OCI-LY3 (cell line): Measurements from ENCODE around the gene EFCAB6.

ENCODE experiments used
- H2AFZ ChIP-seq: fragments of 200-600, 300-600 bp; shearing (Covaris generic); 2 replicates; pipeline ENCODE4 v1.6.0; 2014; ENCODE audit warnings: antibody characterized with exemption, low read depth, low read length
- H3K27ac ChIP-seq: fragments of 200-600, 300-600 bp; sonication (generic); 2 replicates; pipeline ENCODE4 v1.5.1; 2014; ENCODE audit warnings: mild to moderate bottlenecking, low read length, moderate library complexity, mixed read lengths
- H3K27me3 ChIP-seq: fragments of 200-600, 300-600 bp; sonication (generic); 2 replicates; pipeline ENCODE4 v1.6.1; 2014; ENCODE audit warnings: low read depth, low read length, mixed read lengths
- H3K36me3 ChIP-seq: fragments of 200-600, 300-600 bp; sonication (generic); replicated peaks from 2 replicates; pipeline ENCODE3; 2014; ENCODE audit warnings: low read depth, low read length, mixed read lengths
- H3K4me1 ChIP-seq: fragments of 300-600, 200-600 bp; sonication (generic); 2 replicates; pipeline ENCODE4 v1.6.1; 2014; ENCODE audit warnings: low read length, mixed read lengths
- H3K4me2 ChIP-seq: fragments of 200-600, 300-600 bp; sonication (generic); 2 replicates; pipeline ENCODE4 v1.6.1; 2014; ENCODE audit warnings: low read length, mixed read lengths
- H3K4me3 ChIP-seq: fragments of 300-600, 200-600 bp; sonication (generic); 2 replicates; pipeline ENCODE4 v1.5.1; 2014; ENCODE audit warnings: antibody characterized with exemption, mild to moderate bottlenecking, low read length, moderate library complexity
- H3K79me2 ChIP-seq: fragments of 300-600, 200-600 bp; shearing (Covaris generic); 2 replicates; pipeline ENCODE4 v1.6.1; 2014; ENCODE audit warnings: mild to moderate bottlenecking, low read length, mixed read lengths
- H3K9ac ChIP-seq: fragments of 300-600, 200-600 bp; shearing (Covaris generic); 2 replicates; pipeline ENCODE4 v1.6.0; 2014; ENCODE audit warnings: mild to moderate bottlenecking, low read length, moderate library complexity
- H3K9me3 ChIP-seq: fragments of 200-600, 300-600 bp; shearing (Covaris generic); 2 replicates; pipeline ENCODE4 v1.6.1; 2014; ENCODE audit warnings: low read length, mixed read lengths; ENCODE audit not compliant: insufficient read depth
- H4K20me1 ChIP-seq: fragments of 200-600, 300-600 bp; sonication (generic); 2 replicates; pipeline ENCODE4 v1.6.1; 2016; ENCODE audit warnings: low read length, mixed read lengths; ENCODE audit not compliant: insufficient read depth
- CTCF ChIP-seq: fragments of 200-600, 300-600 bp; sonication (generic); IDR thresholded peaks from 2 replicates; pipeline ENCODE4 v1.5.1; 2014; ENCODE audit warnings: antibody characterized with exemption, low read length, low read depth
- EZH2phosphoT487 ChIP-seq: fragments of 200-600 bp; shearing (Covaris generic); IDR thresholded peaks from 2 replicates; pipeline ENCODE4 v1.6.1; 2018; ENCODE audit warnings: antibody characterized with exemption, mixed run types, low read depth

EFCAB6 gene

GRCh38 chr22:43530349-43531201 lies 281.5 kb downstream of the EFCAB6 start:
- Histone ChIP-seq H3K79me2 (no peaks in the 10 kb centered on the region), H3K27ac (no peak overlapping the region), H3K9ac (no peak overlapping the region), H3K4me1 (no peaks in the 10 kb centered on the region), H4K20me1 (no peaks in the 10 kb centered on the region), H3K36me3 (no peaks in the 10 kb centered on the region), H3K27me3 (peaks cover 22% of the 10 kb centered on the region; the same call in 1 of the 2 replicates), H3K4me3 (no peak overlapping the region), H3K9me3 (no peaks in the 10 kb centered on the region), H3K4me2 (no peak overlapping the region), H2AFZ (no peak overlapping the region)
- TF ChIP-seq CTCF, result no peak
- TF ChIP-seq EZH2phosphoT487, result no peak

- Histone ChIP-seq H3K4me1 (no peaks in the 10 kb centered on the region), H3K9ac (no peak overlapping the region), H3K9me3 (no peaks in the 10 kb centered on the region), H4K20me1 (no peaks in the 10 kb centered on the region), H3K4me3 (no peak overlapping the region), H3K79me2 (no peaks in the 10 kb centered on the region), H3K27me3 (peaks cover 18% of the 10 kb centered on the region; the same call in 1 of the 2 replicates), H3K4me2 (no peak overlapping the region), H3K27ac (no peak overlapping the region), H2AFZ (no peak overlapping the region), H3K36me3 (no peaks in the 10 kb centered on the region)
- no peak for TF ChIP-seq CTCF
- no peak for TF ChIP-seq EZH2phosphoT487
These were observed 282.2 kb downstream of the EFCAB6 start for GRCh38 chr22:43529934-43530333.

GRCh38 chr22:43529461-43529860 lies 282.6 kb downstream of the EFCAB6 start:
- Histone ChIP-seq H3K4me3 (no peak overlapping the region), H3K9me3 (no peaks in the 10 kb centered on the region), H3K79me2 (no peaks in the 10 kb centered on the region), H3K4me2 (no peak overlapping the region), H3K27ac (no peak overlapping the region), H2AFZ (no peak overlapping the region), H3K36me3 (no peaks in the 10 kb centered on the region), H3K9ac (no peak overlapping the region), H4K20me1 (no peaks in the 10 kb centered on the region), H3K27me3 (peaks cover 13% of the 10 kb centered on the region; the same call in 1 of the 2 replicates), H3K4me1 (no peaks in the 10 kb centered on the region)
- TF ChIP-seq CTCF, result no peak
- TF ChIP-seq EZH2phosphoT487, result no peak

- Histone ChIP-seq H2AFZ (no peak overlapping the region), H3K9ac (no peak overlapping the region), H3K27ac (no peak overlapping the region), H3K79me2 (no peaks in the 10 kb centered on the region), H3K27me3 (peaks cover 11% of the 10 kb centered on the region; the same call in 1 of the 2 replicates), H3K4me3 (no peak overlapping the region), H3K4me2 (no peak overlapping the region), H4K20me1 (no peaks in the 10 kb centered on the region), H3K9me3 (no peaks in the 10 kb centered on the region), H3K36me3 (no peaks in the 10 kb centered on the region), H3K4me1 (no peaks in the 10 kb centered on the region)
- TF ChIP-seq EZH2phosphoT487, result no peak
- TF ChIP-seq CTCF, result no peak
These were observed 283.3 kb downstream of the EFCAB6 start for GRCh38 chr22:43528601-43529360.
